ENCODE data around the gene ALKAL2. TPM values are rescaled to one million over a fixed set of nuclear protein-coding genes. Genes with fewer than 3 reads are reported as not detected.
A peak's percentile ranks its signal among the peaks of the same experiment; 100 is the strongest.

Gene ALKAL2
- total RNA-seq, 2 donors from 2014 or later: 0.72 to 3.3 TPM

DNA sequence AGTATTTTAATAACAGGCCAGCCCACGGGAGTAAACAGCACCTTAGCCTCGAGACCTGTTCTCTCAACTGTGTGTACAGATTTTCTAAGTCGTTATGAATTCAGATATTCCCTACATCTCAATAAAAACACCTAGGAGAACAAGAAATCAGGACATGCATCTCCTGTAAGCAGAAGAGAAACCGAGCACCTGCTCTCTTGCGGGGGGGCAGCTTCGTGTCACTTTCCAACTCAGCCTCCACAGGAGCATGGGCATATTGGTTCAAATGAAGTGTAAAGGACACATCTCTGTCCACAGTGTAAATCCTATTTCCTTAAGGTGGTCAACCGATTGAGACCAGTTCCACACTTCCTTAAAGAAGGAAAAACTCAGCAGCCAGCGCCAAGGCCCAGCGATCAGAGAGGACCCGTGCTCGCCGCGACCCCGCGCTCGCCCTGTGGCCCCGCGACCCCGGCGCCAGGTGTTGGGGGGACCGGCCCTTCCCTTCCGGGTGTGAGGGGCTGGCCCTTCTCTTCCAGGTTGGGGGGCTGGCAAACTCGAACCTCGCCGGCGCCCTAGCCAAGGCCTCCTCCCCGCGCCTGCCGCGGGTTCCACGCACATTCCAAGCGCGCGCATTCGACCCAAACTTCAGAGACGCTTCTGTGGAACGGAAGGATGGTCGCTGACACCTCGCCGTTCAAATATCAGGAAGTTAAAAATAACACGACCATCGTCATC is 24.7 kb downstream of the ALKAL2 start:
- peak; percentile 39 for DNase-seq
- H3K9ac ChIP-seq (ENCODE audit: low read depth in 2 of 2, low read length in 2 of 2): peak overlapping the region; percentile 5 to 76
- no peaks in the 10 kb centered on the region for H3K36me3 ChIP-seq
- no peaks in the 10 kb centered on the region for H3K9me3 ChIP-seq
- no peaks in the 10 kb centered on the region for H3K27me3 ChIP-seq
- H3K4me1 ChIP-seq: no peaks in the 10 kb centered on the region
- H3K27ac ChIP-seq: peak overlapping the region; percentile 89
- intact Hi-C loops (cut with DNase I): no loop called here
- TF ChIP-seq CTCF (IDR thresholded peaks at IDR 0.05): no peak
- H3K4me3 ChIP-seq: peak overlapping the region; percentile 95

DNA sequence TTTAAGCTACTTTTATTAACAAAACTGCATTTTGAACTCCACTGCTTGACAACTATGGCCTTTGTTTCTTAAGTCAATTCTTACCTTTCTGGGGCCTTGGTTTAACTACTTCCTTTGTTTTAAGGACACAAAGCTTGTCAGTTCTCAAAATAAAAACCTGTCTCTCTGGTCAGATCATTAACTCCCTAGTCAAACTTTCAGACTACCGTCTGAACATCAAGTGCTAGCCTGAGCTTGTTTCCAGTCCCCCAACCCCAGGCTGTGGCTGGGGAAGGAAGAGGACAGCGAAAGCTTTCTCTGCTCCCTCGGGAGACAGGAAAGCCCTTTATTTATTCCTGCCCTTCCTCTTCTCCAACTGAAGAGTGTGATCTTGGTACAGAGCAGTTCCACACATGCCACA is 25.8 kb downstream of the ALKAL2 start:
- no peak for DNase-seq
- TF ChIP-seq CTCF (IDR thresholded peaks at IDR 0.05): no peak
- intact Hi-C loops (cut with DNase I): no loop called here
- Histone ChIP-seq H3K36me3 (no peaks in the 10 kb centered on the region), H3K27me3 (no peaks in the 10 kb centered on the region), H3K9ac (ENCODE audit: low read depth in 2 of 2, low read length in 2 of 2) (no peak overlapping the region), H3K9me3 (no peaks in the 10 kb centered on the region), H3K4me1 (no peaks in the 10 kb centered on the region), H3K27ac (no peak overlapping the region), H3K4me3 (no peak overlapping the region)

DNA sequence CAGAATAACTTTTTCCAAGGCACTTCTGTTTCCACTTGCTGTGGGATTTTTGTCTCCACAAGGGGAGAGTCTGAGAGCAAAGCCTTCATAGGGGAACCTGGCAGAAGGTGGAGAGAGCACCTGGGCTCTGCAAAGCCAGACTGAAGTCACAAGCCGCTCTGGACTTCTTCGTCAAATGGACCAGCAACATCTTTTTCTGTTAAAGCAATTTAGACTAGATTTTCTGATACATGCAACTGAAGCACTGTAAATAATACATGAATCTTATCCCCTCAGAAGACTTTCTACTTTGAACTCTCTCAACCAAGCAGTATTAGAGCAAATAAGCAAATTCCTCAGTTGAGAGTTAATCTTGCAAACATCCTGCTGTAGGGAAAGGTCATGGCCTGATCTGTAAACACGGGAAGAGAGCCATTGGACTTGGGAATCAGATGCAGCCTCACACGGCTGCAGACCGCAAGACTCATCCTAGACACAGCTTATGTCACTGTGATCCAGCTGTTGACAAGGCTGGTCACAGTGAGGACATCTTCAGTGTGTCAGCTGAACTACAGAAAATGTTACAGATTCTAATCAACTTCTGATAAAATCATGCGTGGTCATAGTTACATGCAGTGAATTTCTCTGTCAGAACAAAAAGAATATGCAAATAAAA is 27.3 kb downstream of the ALKAL2 start:
- intact Hi-C loops (cut with DNase I): no loop called here
- H3K36me3 ChIP-seq: no peaks in the 10 kb centered on the region
- H3K4me3 ChIP-seq: no peak overlapping the region
- H3K27ac ChIP-seq: no peak overlapping the region
- H3K9me3 ChIP-seq: no peaks in the 10 kb centered on the region
- H3K4me1 ChIP-seq: no peaks in the 10 kb centered on the region
- TF ChIP-seq CTCF (IDR thresholded peaks at IDR 0.05): no peak
- no peaks in the 10 kb centered on the region for H3K27me3 ChIP-seq
- DNase-seq: no peak
- H3K9ac ChIP-seq (ENCODE audit: low read depth in 2 of 2, low read length in 2 of 2): no peak overlapping the region

DNA sequence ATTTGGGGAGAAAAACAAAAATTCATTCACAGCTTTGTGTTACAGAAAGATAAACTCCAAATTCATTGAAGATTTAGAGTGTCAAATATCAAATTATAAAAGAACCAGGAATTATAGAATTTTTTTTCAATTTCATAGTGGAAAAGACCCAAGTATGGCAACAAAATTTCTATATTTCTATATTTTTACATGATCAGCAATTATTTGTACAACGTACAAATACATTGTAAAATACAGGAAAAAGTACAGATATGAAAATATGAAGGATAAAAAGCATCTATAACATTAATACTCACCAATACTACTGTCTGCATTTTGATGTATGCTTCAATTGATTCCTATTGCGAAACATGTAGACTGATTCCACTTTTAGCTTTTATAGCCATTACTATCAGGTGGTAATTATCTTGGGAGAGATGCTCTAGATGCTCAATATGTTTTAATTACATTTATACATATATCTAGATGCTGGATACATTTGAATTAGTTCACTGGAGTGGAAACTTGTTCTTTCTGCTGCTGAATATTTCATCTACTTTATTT is 28.0 kb downstream of the ALKAL2 start:
- no peaks in the 10 kb centered on the region for H3K9me3 ChIP-seq
- no peak for DNase-seq
- H3K9ac ChIP-seq (ENCODE audit: low read depth in 2 of 2, low read length in 2 of 2): no peak overlapping the region
- no peak overlapping the region for H3K27ac ChIP-seq
- no peaks in the 10 kb centered on the region for H3K4me1 ChIP-seq
- H3K4me3 ChIP-seq: no peak overlapping the region
- no peaks in the 10 kb centered on the region for H3K27me3 ChIP-seq
- no peaks in the 10 kb centered on the region for H3K36me3 ChIP-seq
- no peak for TF ChIP-seq CTCF (IDR thresholded peaks at IDR 0.05)
- intact Hi-C loops (cut with DNase I): no loop called here

DNA sequence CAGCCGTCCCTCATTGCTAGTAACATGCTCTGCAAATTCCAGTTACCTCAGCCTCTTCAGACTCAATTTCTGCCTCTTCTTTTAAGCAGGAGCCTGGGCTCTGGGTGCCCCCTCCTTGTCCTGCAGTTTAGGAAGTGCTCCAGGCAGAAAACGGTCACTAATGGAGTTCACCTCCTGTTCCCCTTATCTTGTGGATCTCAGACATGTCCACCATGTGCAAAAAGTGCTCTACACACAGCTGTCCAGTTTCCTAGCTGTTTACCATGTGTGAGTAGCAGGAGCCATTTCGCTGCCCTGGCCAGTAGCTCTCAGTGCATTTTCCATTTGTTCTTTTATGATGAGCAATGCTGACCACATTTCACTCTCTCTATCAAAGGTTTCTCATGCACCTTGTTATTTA is 29.0 kb downstream of the ALKAL2 start:
- no peak for DNase-seq
- TF ChIP-seq CTCF (IDR thresholded peaks at IDR 0.05): no peak
- H3K27me3 ChIP-seq: no peaks in the 10 kb centered on the region
- H3K9ac ChIP-seq (ENCODE audit: low read depth in 2 of 2, low read length in 2 of 2): no peak overlapping the region
- H3K27ac ChIP-seq: no peak overlapping the region
- intact Hi-C loops (cut with DNase I): no loop called here
- no peaks in the 10 kb centered on the region for H3K9me3 ChIP-seq
- no peaks in the 10 kb centered on the region for H3K4me1 ChIP-seq
- H3K4me3 ChIP-seq: no peak overlapping the region
- no peaks in the 10 kb centered on the region for H3K36me3 ChIP-seq
